Measurements from ENCODE around the gene ZSCAN31. TPM values are rescaled to one million over a fixed set of nuclear protein-coding genes. Genes with fewer than 3 reads are reported as not detected.

ZSCAN31 gene
- total and polyA plus RNA-seq, 9 of the 15 experiments (the other 6 are each of a cell fraction or from before 2014, with no cell fraction given) = 3.9 to 12.1 (median 7.0) TPM

DNA sequence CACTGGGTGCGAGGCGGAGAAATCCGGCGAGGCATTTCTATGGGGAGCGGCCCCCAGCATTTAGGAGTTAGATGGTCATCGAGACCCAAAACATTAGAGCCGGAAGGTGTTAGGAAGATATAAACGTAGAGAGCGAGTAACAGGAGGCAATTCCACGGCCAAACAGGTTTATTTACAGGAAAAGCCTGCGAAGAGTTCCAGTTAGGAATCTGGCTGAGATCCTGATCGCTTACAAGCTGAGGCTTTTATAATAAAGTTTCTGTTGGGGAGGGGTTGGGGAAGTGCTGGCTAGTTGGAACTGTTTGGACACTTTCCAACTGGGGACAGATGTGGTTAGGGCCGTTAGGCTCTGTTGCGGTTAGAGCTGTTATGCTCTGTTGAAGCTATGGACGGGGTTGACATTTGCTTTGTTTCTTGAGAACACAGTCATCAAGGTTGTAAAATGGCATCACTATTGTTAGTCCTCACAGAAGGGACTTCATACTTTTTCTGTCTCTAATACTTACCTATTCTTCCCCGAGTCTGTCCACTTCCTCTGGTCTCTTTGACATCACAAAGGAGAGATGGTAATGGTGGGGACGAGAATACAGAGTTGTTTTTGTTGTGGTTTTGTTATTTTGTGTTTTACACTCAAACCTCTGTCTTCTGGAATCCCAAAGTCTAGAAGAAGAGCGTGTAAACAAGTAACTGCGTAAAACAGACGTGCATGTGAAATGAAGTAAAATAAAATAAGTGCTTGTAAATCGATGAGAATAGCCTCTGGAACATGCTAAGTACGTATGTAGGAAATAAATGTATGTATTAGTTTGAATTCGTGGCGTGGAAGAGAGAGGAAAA lies 554 bp upstream of the ZSCAN31 start (continued):
- TF ChIP-seq, protein P1, sequence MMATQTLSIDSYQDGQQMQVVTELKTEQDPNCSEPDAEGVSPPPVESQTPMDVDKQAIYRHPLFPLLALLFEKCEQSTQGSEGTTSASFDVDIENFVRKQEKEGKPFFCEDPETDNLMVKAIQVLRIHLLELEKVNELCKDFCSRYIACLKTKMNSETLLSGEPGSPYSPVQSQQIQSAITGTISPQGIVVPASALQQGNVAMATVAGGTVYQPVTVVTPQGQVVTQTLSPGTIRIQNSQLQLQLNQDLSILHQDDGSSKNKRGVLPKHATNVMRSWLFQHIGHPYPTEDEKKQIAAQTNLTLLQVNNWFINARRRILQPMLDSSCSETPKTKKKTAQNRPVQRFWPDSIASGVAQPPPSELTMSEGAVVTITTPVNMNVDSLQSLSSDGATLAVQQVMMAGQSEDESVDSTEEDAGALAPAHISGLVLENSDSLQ (IDR thresholded peaks at IDR 0.05) = peak; percentile 51
- TF ChIP-seq ASH1L (IDR thresholded peaks at IDR 0.05; ENCODE audit: borderline replicate concordance, low read depth, partially characterized antibody) (no peak), ZNF445 (CRISPR knock-in tag; IDR thresholded peaks at IDR 0.05; ENCODE audit: low read depth) (peak; percentile 21; the same call in 1 of the 2 replicates), PTBP1 (IDR thresholded peaks at IDR 0.05; ENCODE audit: low read depth, low read length) (0 out of 2 replicates have a peak, but pooled peaks have one; percentile 13), ZNF232 (CRISPR knock-in tag; IDR thresholded peaks at IDR 0.05) (no peak), TBP (optimal IDR thresholded peaks at IDR 0.05; ENCODE audit: low read depth, low read length) (peak; percentile 67), MYBL2 (IDR thresholded peaks at IDR 0.05; ENCODE audit: low read depth) (peak; percentile 62; the same call in 1 of the 2 replicates), MYBL2 (CRISPR knock-in tag; IDR thresholded peaks at IDR 0.05; ENCODE audit: borderline replicate concordance) (no peak), HDAC3 (IDR thresholded peaks at IDR 0.05; ENCODE audit: borderline replicate concordance, partially characterized antibody) (peak; percentile 60), FOXA3 (CRISPR knock-in tag; conservative IDR thresholded peaks at IDR 0.05 in 1 of 2, IDR thresholded peaks at IDR 0.05 in 1 of 2) (peak; percentile 4 to 53; a peak in 3 of 4 replicates), MTA3 (IDR thresholded peaks at IDR 0.05; ENCODE audit: borderline replicate concordance) (peak; percentile 74; the same call in 1 of the 2 replicates), RUNX1 (IDR thresholded peaks at IDR 0.05; ENCODE audit: low read depth) (peak; percentile 88; the same call in 1 of the 2 replicates), TCF3 (CRISPR knock-in tag; IDR thresholded peaks at IDR 0.05) (peak; percentile 69)
- TF ChIP-seq, protein P2, sequence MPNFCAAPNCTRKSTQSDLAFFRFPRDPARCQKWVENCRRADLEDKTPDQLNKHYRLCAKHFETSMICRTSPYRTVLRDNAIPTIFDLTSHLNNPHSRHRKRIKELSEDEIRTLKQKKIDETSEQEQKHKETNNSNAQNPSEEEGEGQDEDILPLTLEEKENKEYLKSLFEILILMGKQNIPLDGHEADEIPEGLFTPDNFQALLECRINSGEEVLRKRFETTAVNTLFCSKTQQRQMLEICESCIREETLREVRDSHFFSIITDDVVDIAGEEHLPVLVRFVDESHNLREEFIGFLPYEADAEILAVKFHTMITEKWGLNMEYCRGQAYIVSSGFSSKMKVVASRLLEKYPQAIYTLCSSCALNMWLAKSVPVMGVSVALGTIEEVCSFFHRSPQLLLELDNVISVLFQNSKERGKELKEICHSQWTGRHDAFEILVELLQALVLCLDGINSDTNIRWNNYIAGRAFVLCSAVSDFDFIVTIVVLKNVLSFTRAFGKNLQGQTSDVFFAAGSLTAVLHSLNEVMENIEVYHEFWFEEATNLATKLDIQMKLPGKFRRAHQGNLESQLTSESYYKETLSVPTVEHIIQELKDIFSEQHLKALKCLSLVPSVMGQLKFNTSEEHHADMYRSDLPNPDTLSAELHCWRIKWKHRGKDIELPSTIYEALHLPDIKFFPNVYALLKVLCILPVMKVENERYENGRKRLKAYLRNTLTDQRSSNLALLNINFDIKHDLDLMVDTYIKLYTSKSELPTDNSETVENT (CRISPR knock-in tag; IDR thresholded peaks at IDR 0.05) = no peak
- TF ChIP-seq, protein P3, sequence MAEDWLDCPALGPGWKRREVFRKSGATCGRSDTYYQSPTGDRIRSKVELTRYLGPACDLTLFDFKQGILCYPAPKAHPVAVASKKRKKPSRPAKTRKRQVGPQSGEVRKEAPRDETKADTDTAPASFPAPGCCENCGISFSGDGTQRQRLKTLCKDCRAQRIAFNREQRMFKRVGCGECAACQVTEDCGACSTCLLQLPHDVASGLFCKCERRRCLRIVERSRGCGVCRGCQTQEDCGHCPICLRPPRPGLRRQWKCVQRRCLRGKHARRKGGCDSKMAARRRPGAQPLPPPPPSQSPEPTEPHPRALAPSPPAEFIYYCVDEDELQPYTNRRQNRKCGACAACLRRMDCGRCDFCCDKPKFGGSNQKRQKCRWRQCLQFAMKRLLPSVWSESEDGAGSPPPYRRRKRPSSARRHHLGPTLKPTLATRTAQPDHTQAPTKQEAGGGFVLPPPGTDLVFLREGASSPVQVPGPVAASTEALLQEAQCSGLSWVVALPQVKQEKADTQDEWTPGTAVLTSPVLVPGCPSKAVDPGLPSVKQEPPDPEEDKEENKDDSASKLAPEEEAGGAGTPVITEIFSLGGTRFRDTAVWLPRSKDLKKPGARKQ (CRISPR knock-in tag; IDR thresholded peaks at IDR 0.05) = no peak
- TF ChIP-seq, protein P4, sequence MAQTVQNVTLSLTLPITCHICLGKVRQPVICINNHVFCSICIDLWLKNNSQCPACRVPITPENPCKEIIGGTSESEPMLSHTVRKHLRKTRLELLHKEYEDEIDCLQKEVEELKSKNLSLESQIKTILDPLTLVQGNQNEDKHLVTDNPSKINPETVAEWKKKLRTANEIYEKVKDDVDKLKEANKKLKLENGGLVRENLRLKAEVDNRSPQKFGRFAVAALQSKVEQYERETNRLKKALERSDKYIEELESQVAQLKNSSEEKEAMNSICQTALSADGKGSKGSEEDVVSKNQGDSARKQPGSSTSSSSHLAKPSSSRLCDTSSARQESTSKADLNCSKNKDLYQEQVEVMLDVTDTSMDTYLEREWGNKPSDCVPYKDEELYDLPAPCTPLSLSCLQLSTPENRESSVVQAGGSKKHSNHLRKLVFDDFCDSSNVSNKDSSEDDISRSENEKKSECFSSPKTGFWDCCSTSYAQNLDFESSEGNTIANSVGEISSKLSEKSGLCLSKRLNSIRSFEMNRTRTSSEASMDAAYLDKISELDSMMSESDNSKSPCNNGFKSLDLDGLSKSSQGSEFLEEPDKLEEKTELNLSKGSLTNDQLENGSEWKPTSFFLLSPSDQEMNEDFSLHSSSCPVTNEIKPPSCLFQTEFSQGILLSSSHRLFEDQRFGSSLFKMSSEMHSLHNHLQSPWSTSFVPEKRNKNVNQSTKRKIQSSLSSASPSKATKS (CRISPR knock-in tag; IDR thresholded peaks at IDR 0.05) = peak; percentile 20; the same call in 1 of the 2 replicates
- TF ChIP-seq, protein P5, sequence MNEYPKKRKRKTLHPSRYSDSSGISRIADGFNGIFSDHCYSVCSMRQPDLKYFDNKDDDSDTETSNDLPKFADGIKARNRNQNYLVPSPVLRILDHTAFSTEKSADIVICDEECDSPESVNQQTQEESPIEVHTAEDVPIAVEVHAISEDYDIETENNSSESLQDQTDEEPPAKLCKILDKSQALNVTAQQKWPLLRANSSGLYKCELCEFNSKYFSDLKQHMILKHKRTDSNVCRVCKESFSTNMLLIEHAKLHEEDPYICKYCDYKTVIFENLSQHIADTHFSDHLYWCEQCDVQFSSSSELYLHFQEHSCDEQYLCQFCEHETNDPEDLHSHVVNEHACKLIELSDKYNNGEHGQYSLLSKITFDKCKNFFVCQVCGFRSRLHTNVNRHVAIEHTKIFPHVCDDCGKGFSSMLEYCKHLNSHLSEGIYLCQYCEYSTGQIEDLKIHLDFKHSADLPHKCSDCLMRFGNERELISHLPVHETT (CRISPR knock-in tag; conservative IDR thresholded peaks at IDR 0.05 in 1 of 2, IDR thresholded peaks at IDR 0.05 in 1 of 2) = peak in 1 of 2 experiments; percentile 99; a peak in 2 of 4 replicates

Measured in K562 (cell line).